MM.1S (cell line): ENCODE measurements around the gene HPSE2.

Experiments used
- CTCF ChIP-seq: fragments of 300-600 bp; sonication (generic); IDR thresholded peaks from 2 replicates; pipeline ENCODE4 v1.5.1; 2016; ENCODE audit warnings: antibody characterized with exemption, low read length, mixed read lengths
- EZH2 ChIP-seq: fragments of 300-600 bp; sonication (generic); optimal IDR thresholded peaks from 2 replicates; pipeline ENCODE3; 2017; ENCODE audit warnings: low read depth, mild to moderate bottlenecking, antibody characterized with exemption, low read length, mixed read lengths
- EZH2phosphoT487 ChIP-seq: fragments of 300-600 bp; sonication (generic); IDR thresholded peaks from 2 replicates; pipeline ENCODE4 v1.6.1; 2018; ENCODE audit warnings: antibody characterized with exemption, low read length

DNA sequence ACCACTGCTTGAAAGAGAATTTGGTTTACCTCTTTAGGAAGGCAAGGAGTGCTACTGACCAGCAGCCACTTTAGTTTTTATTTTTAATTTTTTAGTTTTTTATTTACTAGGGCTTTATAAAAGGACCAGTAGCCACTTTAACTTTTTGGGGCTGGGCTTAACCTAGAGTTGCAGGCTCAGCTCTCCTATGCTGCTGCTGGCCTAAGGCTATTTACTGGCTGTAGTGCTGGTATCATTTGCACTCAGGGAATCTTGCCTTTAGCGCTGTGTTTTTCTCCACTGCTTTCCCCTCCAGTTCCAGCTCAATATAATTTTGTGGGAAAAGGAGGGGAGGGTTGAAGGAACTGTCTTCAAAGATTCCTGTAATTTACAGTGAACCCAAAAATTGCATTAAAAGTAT is 802.3 kb downstream of the HPSE2 start:
- TF ChIP-seq CTCF: no peak
- no peak for TF ChIP-seq EZH2
- TF ChIP-seq EZH2phosphoT487: no peak
